WTC11 (cell line): Measurements from ENCODE around the gene CYP27C1.

Experiments used
- ATF3 ChIP-seq: sonication (generic); formaldehyde crosslinking; conservative IDR thresholded peaks from 2 replicates; pipeline ENCODE4 v1.8.1; 2022; ENCODE audit warnings: mild to moderate bottlenecking, missing genetic modification reagents
- CREB1 ChIP-seq: sonication (generic); formaldehyde crosslinking; IDR thresholded peaks from 2 replicates; pipeline ENCODE4 v1.8.0; 2023; ENCODE audit warnings: mild to moderate bottlenecking, missing genetic modification reagents
- CTCF ChIP-seq: fragments of 200-600 bp; IDR thresholded peaks from 2 replicates; pipeline ENCODE4 v1.8.0; 2022; ENCODE audit warnings: antibody characterized with exemption
- ELF4 ChIP-seq: sonication (generic); formaldehyde crosslinking; IDR thresholded peaks from 2 replicates; pipeline ENCODE4 v1.8.1; 2022; ENCODE audit warnings: low read depth, mild to moderate bottlenecking, moderate library complexity, missing genetic modification reagents
- SP1 ChIP-seq: sonication (generic); formaldehyde crosslinking; conservative IDR thresholded peaks from 2 replicates; pipeline ENCODE4 v1.8.1; 2022; ENCODE audit warnings: missing genetic modification reagents
- STAT6 ChIP-seq: sonication (generic); formaldehyde crosslinking; conservative IDR thresholded peaks from 2 replicates; pipeline ENCODE4 v1.8.1; 2023; ENCODE audit warnings: mild to moderate bottlenecking, low read depth, missing genetic modification reagents, moderate library complexity
- ZBTB21 ChIP-seq: sonication (generic); formaldehyde crosslinking; IDR thresholded peaks from 2 replicates; pipeline ENCODE4 v1.8.1; 2023; ENCODE audit warnings: mild to moderate bottlenecking, missing genetic modification reagents, borderline replicate concordance
- ZNF219 ChIP-seq: sonication (generic); formaldehyde crosslinking; IDR thresholded peaks from 2 replicates; pipeline ENCODE4 v1.8.0; 2023; ENCODE audit warnings: missing genetic modification reagents, mild to moderate bottlenecking, borderline replicate concordance
- ZNF512 ChIP-seq: sonication (generic); formaldehyde crosslinking; IDR thresholded peaks from 2 replicates; pipeline ENCODE4 v1.8.1; 2022; ENCODE audit warnings: missing genetic modification reagents, borderline replicate concordance
- ZSCAN18 ChIP-seq: fragments of 250-450 bp; sonication (Bioruptor Pico); IDR thresholded peaks from 2 replicates; pipeline ENCODE4 v2.1.2; 2022; ENCODE audit warnings: mild to moderate bottlenecking, moderate library complexity

- TF ChIP-seq ATF3 (CRISPR knock-in tag) = no peak
- no peak for TF ChIP-seq ELF4 (CRISPR knock-in tag)
- TF ChIP-seq SP1 (CRISPR knock-in tag) = no peak
- no peak for TF ChIP-seq ZNF512 (CRISPR knock-in tag)
- no peak for TF ChIP-seq ZBTB21 (CRISPR knock-in tag)
- TF ChIP-seq CTCF = no peak
- TF ChIP-seq CREB1 (CRISPR knock-in tag) = no peak
- no peak for TF ChIP-seq ZNF219 (CRISPR knock-in tag)
- TF ChIP-seq STAT6 (CRISPR knock-in tag) = no peak
- no peak for TF ChIP-seq ZSCAN18 (CRISPR knock-in tag)
Measured at GRCh38 chr2:127196549-127196948, 23.6 kb downstream of the CYP27C1 start.
